Measurements from ENCODE around the gene CD7.

DNA sequence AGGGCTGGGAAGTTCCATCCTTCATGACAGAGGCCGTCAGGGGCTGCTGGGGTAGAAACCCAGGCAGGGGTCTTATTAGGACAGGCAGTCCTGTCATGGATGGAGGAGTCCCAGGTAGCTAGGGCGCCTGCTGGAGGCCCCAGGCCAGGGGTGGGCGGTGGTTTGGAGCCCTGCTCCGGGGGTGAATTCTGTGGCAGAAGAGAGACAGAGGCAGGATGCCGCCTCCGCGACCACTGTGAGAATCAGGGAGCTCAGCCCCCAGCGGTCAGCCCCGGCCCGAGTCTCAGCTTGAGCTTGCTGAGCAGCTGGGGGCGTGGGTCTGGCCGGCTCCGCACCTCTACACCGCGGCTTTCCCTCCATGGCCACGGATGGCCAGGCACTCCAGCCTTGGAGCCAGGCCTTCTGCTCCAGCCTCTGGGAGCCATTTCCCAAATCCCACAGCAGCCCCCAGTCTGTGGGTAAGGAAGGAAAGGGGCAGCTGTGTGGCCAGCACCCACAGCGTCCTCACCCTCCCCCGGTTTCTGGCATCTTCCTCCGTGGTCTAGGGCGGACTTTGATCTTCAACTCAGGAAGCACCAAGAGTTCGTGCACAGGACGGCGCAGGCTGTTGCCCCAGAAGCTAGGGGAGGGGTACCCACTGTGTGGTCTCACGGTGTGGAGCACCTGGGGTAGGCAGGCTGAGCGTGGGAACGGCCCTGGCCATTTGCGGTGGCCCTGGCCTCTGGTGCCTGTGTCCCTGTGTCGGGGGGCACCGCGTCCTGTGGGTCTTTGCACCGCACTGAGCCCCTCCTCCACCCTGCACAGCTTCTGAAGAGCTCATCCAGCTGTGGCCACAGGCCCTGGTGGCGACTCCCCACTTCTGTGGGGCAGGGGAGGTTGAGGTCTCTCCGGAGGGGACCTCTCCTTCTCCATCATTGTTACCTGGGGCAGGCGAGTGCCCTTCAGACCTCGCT lies 14.1 kb downstream of the CD7 start:
- TF ChIP-seq, protein P1, sequence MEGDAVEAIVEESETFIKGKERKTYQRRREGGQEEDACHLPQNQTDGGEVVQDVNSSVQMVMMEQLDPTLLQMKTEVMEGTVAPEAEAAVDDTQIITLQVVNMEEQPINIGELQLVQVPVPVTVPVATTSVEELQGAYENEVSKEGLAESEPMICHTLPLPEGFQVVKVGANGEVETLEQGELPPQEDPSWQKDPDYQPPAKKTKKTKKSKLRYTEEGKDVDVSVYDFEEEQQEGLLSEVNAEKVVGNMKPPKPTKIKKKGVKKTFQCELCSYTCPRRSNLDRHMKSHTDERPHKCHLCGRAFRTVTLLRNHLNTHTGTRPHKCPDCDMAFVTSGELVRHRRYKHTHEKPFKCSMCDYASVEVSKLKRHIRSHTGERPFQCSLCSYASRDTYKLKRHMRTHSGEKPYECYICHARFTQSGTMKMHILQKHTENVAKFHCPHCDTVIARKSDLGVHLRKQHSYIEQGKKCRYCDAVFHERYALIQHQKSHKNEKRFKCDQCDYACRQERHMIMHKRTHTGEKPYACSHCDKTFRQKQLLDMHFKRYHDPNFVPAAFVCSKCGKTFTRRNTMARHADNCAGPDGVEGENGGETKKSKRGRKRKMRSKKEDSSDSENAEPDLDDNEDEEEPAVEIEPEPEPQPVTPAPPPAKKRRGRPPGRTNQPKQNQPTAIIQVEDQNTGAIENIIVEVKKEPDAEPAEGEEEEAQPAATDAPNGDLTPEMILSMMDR (IDR thresholded peaks at IDR 0.05) = no peak
- no peak for TF ChIP-seq POLR2A (IDR thresholded peaks at IDR 0.05)

All from thyroid gland (tissue), 4 donors.